ENCODE results near the gene SYT12. TPM values are rescaled to one million over a fixed set of nuclear protein-coding genes. Genes with fewer than 3 reads are reported as not detected.

SYT12 gene
- total RNA-seq, 2 donors from 2014 or later, result 0.78 TPM; not detected in 1

DNA sequence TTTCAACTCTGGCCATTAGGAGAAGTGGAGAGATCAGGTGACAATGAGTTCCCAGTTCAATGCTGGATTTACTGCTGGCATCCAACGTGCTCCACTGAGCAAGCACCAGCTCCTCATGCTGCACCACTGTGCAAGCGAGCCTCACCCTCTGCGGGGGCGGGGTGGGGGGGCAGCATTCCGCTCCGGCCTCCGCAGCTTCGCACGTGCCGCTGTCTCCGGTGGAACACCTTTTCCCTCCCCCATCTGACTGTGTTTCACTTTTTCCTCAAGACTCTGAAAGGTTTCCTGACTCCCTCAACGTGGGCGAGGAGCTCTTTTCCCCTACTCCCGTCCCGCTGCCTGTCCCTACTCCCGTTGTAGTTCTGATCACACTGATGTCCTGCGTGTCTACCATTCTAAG, 32.9 kb downstream of the SYT12 start:
- DNase-seq, result peak; percentile 34 to 53 (median 42)
- no peaks in the 10 kb centered on the region for H3K9me3 ChIP-seq
- no peak overlapping the region for H3K4me3 ChIP-seq
- WGBS, 2 donors, result 9 to 12% methylated on average over 14 to 17 of the region's 17 CpGs
- ATAC-seq, result no peak
- H3K36me3 ChIP-seq (replicated peaks in 1 of 2; ENCODE audit: insufficient read depth in 1 of 2, low read depth in 2 of 2), result no peaks in the 10 kb centered on the region
- H3K27me3 ChIP-seq, result no peaks in the 10 kb centered on the region
- intact Hi-C loops (cut with DNase I), result no loop called here
- TF ChIP-seq, protein P1, sequence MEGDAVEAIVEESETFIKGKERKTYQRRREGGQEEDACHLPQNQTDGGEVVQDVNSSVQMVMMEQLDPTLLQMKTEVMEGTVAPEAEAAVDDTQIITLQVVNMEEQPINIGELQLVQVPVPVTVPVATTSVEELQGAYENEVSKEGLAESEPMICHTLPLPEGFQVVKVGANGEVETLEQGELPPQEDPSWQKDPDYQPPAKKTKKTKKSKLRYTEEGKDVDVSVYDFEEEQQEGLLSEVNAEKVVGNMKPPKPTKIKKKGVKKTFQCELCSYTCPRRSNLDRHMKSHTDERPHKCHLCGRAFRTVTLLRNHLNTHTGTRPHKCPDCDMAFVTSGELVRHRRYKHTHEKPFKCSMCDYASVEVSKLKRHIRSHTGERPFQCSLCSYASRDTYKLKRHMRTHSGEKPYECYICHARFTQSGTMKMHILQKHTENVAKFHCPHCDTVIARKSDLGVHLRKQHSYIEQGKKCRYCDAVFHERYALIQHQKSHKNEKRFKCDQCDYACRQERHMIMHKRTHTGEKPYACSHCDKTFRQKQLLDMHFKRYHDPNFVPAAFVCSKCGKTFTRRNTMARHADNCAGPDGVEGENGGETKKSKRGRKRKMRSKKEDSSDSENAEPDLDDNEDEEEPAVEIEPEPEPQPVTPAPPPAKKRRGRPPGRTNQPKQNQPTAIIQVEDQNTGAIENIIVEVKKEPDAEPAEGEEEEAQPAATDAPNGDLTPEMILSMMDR (IDR thresholded peaks at IDR 0.05), result no peak
- TF ChIP-seq POLR2A (IDR thresholded peaks at IDR 0.05), result no peak
- H3K4me1 ChIP-seq, result peaks cover 47% of the 10 kb centered on the region
- peak overlapping the region; percentile 68 to 94 (median 84) for H3K27ac ChIP-seq

DNA sequence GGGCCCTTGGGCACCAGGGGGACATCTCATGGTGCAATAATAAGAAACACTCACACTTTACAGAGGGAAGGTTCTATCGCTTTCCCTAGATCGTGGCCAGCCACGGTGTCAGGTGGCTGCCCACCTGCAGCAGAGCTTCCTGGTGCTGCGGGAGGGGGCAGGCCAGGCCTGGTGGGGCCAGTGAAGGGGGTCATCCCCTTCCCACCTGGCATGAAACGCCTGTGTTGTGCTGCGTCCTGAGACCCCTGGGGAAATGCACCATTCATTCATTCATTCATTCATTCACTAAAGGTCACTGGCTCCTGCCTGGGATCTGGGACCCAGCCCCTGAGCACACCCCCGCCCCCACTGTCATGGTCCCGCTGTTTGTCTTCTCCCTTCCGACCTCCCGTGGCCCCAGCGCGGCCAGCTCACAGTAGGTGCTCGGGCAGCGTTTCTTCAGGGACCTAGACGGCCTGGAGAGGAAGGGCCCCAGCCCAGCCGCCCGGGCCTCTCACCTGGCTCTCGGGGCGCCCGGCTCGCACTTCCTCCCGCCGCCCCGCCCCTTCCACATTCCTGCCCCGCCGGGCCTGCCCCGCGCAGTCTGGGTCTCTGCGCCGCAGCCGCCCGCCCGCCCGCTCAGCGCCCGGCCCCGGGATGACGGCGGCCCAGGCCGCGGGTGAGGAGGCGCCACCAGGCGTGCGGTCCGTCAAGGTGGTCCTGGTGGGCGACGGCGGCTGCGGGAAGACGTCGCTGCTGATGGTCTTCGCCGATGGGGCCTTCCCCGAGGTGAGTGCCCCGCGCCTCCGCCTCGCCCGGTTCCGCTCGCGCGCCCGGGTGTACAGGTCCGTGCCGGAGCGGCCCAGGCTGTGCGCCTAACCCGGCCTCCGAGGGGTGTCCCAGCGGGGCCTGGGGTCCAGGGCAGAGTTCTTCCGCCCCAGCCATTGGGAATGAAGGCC, 33.6 kb downstream of the SYT12 start, which contains the start of gene RHOD:
Gene RHOD, plus strand, starts transcription at position 581 of the 938 bp plus-strand sequence. Its CDS starts 56 bp downstream, at position 637.
- Histone ChIP-seq H3K9me3 (no peaks in the 10 kb centered on the region), H3K27me3 (no peaks in the 10 kb centered on the region), H3K4me3 (peak within 1 kb of the TSS in 1 of 2 donors; percentile 42), H3K4me1 (peaks cover 47% of the 10 kb centered on the region), H3K36me3 (replicated peaks in 1 of 2; ENCODE audit: insufficient read depth in 1 of 2, low read depth in 2 of 2) (no peaks in the 10 kb centered on the region), H3K27ac (peak within 1 kb of the TSS; percentile 68 to 94 (median 84))
- TF ChIP-seq, protein P1 (IDR thresholded peaks at IDR 0.05), result no peak
- TF ChIP-seq POLR2A (IDR thresholded peaks at IDR 0.05), result peak; percentile 52 to 67 (median 64)
- intact Hi-C loops (cut with DNase I), result no loop called here
- DNase-seq (peak; percentile 74 to 82 (median 78)), ATAC-seq (peak; percentile 65)
- WGBS, 2 donors, result 0 to 2% methylated on average over 16 to 71 of the region's 72 CpGs

DNA sequence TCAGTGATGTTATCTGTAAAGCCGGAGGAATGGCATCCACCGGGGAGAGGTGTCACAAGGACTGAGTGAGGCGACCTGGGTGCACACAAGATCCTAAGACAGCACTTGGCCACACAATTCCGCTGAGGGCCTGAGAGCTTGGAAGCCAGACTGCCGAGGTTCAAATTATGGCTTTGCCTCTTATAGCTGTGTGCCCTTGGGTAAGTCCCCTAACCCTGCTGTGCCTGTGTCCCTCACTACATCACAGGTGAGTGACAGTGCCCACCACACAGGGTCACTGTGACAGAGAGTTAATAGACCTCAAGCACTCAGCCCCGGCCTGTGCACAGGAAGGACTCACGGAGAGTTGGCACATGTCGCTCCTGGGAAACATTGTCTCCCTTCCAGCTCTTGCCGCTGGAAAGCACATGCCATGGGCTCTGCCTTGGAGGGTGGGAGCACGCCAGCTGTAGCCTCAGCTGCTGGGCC, 34.3 kb downstream of the SYT12 start:
- TF ChIP-seq, protein P1 (IDR thresholded peaks at IDR 0.05), result no peak
- no peak for TF ChIP-seq POLR2A (IDR thresholded peaks at IDR 0.05)
- ATAC-seq (peak; percentile 10), DNase-seq (peak; percentile 56 to 80 (median 71))
- Histone ChIP-seq H3K4me1 (peaks cover 47% of the 10 kb centered on the region), H3K27ac (peak overlapping the region; percentile 68 to 94 (median 84)), H3K4me3 (peak overlapping the region in 1 of 2 donors; percentile 42), H3K9me3 (no peaks in the 10 kb centered on the region), H3K27me3 (no peaks in the 10 kb centered on the region), H3K36me3 (replicated peaks in 1 of 2; ENCODE audit: insufficient read depth in 1 of 2, low read depth in 2 of 2) (no peaks in the 10 kb centered on the region)
- 17 to 60% methylated on average over 2 to 10 of the region's 10 CpGs for WGBS, 2 donors
- intact Hi-C loops (cut with DNase I), result no loop called here

GRCh38 chr11:67058506-67058905, 35.6 kb downstream of the SYT12 start:
- 74 to 85% methylated on average over 8 of the region's 8 CpGs for WGBS, 2 donors
- H3K27me3 ChIP-seq, result no peaks in the 10 kb centered on the region
- H3K36me3 ChIP-seq (replicated peaks in 1 of 2; ENCODE audit: insufficient read depth in 1 of 2, low read depth in 2 of 2), result no peaks in the 10 kb centered on the region
- ATAC-seq (no peak), DNase-seq (no peak)
- no peak for TF ChIP-seq POLR2A (IDR thresholded peaks at IDR 0.05)
- TF ChIP-seq, protein P1 (IDR thresholded peaks at IDR 0.05), result no peak
- H3K4me3 ChIP-seq, result no peak overlapping the region
- no peak overlapping the region for H3K27ac ChIP-seq
- no peaks in the 10 kb centered on the region for H3K9me3 ChIP-seq
- peaks cover 42% of the 10 kb centered on the region for H3K4me1 ChIP-seq
- intact Hi-C loops (cut with DNase I), result no loop called here

All from body of pancreas (tissue), 4 donors.